Activated T-cell treated with anti-CD3 and anti-CD28 coated beads, Interleukin-2, amount 50 U/mL, for 72 hours (primary cell): ENCODE measurements around the gene P2RY14. TPM values are rescaled to one million over a fixed set of nuclear protein-coding genes. Genes with fewer than 3 reads are reported as not detected.
A peak's percentile ranks its signal among the peaks of the same experiment; 100 is the strongest.

Experiments
- ATAC-seq, 2 donors: fragments of 150-1000 bp; cut with Tn5 transposase; replicated peaks in 1 of 2; 2 replicates each; pipeline ENCODE4 v1.10.0; 2021; ENCODE audit warnings: moderate library complexity in 2 of 2, mild to moderate bottlenecking in 1 of 2
- DNase-seq, 2 donors: peaks; one replicate each; pipeline ENCODE4 v3.0.0; 2021 to 2022; ENCODE audit warnings: mixed read lengths in 1 of 2
- H3K27ac Mint-ChIP-seq: one replicate; pipeline ENCODE4 v1.8.0; 2022; ENCODE audit warnings: mild to moderate bottlenecking, moderate library complexity, mixed read lengths
- H3K27me3 Mint-ChIP-seq: one replicate; pipeline ENCODE4 v1.8.0; 2022; ENCODE audit warnings: low read depth, mixed read lengths
- H3K36me3 Mint-ChIP-seq, 2 donors: one replicate each; pipeline ENCODE4 v1.8.0; 2022; ENCODE audit warnings: mixed read lengths in 2 of 2, mild to moderate bottlenecking in 1 of 2; ENCODE audit not compliant: insufficient read depth in 2 of 2
- H3K4me1 Mint-ChIP-seq: one replicate; pipeline ENCODE4 v1.8.0; 2022; ENCODE audit warnings: low read depth, mixed read lengths
- H3K4me3 Mint-ChIP-seq, 2 donors: one replicate each; pipeline ENCODE4 v1.8.0; 2022; ENCODE audit warnings: mild to moderate bottlenecking in 2 of 2, mixed read lengths in 2 of 2, moderate library complexity in 2 of 2
- H3K9me3 Mint-ChIP-seq, 2 donors: one replicate each; pipeline ENCODE4 v1.8.0; 2022; ENCODE audit warnings: mixed read lengths in 2 of 2
- total RNA-seq, 2 donors: library from RNA; stranded (reverse); gene quantifications; one replicate each; pipeline ENCODE4 v1.2.3, GENCODE V29; 2022

The P2RY14 gene
- total RNA-seq, 2 donors from 2014 or later: 0.34 to 0.51 TPM

DNA sequence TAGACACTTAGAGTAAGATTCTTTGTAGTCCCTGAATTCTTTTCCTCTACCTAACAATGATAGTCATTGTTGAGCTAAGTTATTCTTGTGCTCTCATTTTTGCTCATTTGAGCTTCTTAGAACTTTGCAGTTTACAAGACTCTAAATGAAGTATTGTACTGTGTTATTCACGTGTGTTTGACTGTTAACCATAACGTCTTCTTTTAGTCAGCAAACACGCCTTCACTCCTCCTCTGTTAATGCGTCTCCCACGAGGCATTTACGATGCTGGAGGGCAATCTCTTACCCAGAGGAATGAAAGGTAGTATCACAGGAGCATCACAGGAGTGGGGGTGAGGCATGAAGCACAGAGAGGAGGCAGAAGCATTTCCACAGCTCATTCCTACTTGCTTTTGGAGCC lies 14.8 kb upstream of the P2RY14 start:
- Mint-ChIP-seq H3K9me3 (no peaks in the 10 kb centered on the region), H3K36me3 (peaks cover 0 to 1% of the 10 kb centered on the region in 2 donors), H3K27ac (peak overlapping the region; percentile 26), H3K27me3 (peaks cover 16% of the 10 kb centered on the region), H3K4me1 (no peaks in the 10 kb centered on the region), H3K4me3 (peak overlapping the region in 1 of 2 donors; percentile 30)
- no peak for DNase-seq
- peak; percentile 7 to 88 for ATAC-seq

- Mint-ChIP-seq H3K36me3 (no peaks in the 10 kb centered on the region), H3K4me3 (no peak overlapping the region), H3K27me3 (peaks cover 8% of the 10 kb centered on the region), H3K9me3 (no peaks in the 10 kb centered on the region), H3K27ac (no peak overlapping the region), H3K4me1 (no peaks in the 10 kb centered on the region)
- ATAC-seq (peak in 1 of 2 donors; percentile 39), DNase-seq (no peak)
Measured at GRCh38 chr3:151290673-151291072, 12.3 kb upstream of the P2RY14 start.

DNA sequence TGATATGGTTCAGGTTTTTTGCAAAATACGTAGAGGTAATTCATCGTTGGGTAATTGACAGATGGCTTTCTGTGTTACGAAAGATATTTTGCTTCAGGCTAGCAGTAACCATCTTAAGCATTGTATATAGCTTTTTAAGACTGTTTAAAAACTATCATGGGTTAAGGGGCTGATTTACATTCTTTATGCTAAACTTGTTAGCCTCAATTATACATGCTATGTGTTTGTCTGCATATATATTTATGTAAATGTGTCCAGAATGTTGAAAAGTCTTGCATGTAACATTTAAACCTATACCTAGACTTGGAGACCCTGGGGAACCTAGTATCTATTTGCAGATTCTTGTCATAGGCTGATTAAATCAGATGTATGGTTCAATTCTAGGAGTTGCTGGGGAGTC lies 11.1 kb upstream of the P2RY14 start:
- H3K27ac Mint-ChIP-seq: no peak overlapping the region
- ATAC-seq (no peak), DNase-seq (no peak)
- no peaks in the 10 kb centered on the region for H3K36me3 Mint-ChIP-seq
- H3K4me3 Mint-ChIP-seq: no peak overlapping the region
- H3K9me3 Mint-ChIP-seq: no peaks in the 10 kb centered on the region
- peaks cover 8% of the 10 kb centered on the region for H3K27me3 Mint-ChIP-seq
- H3K4me1 Mint-ChIP-seq: peaks cover 4% of the 10 kb centered on the region

DNA sequence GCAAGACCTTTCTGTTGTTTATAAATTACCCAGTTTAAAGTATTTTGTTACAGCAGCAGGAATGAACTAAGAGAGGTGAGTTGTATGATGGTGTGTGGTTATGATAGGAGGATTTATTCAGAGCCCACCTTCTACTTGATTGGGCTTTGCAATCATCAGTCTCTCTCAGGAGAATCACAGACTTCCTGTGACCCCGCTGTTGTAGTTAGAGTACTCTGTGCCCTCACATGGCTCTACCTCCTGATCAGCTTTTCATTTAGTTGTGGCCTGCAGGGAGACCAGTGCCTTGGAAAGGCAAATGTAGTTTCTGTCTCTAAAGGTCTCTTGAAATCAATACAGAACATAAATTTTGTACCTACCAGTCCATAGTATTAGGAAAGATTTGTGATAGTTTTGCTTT lies 7.6 kb upstream of the P2RY14 start:
- H3K27ac Mint-ChIP-seq: no peak overlapping the region
- ATAC-seq: no peak
- no peaks in the 10 kb centered on the region for H3K9me3 Mint-ChIP-seq
- no peak for DNase-seq
- no peak overlapping the region for H3K4me3 Mint-ChIP-seq
- H3K27me3 Mint-ChIP-seq: no peaks in the 10 kb centered on the region
- H3K4me1 Mint-ChIP-seq: peaks cover 27% of the 10 kb centered on the region
- H3K36me3 Mint-ChIP-seq: no peaks in the 10 kb centered on the region

GRCh38 chr3:151283907-151284461 lies 5.6 kb upstream of the P2RY14 start:
- Mint-ChIP-seq H3K4me3 (peak overlapping the region in 1 of 2 donors; percentile 58), H3K9me3 (no peaks in the 10 kb centered on the region), H3K27ac (peak overlapping the region; percentile 85), H3K4me1 (peaks cover 43% of the 10 kb centered on the region), H3K27me3 (no peaks in the 10 kb centered on the region), H3K36me3 (no peaks in the 10 kb centered on the region)
- ATAC-seq (peak; percentile 67 to 72), DNase-seq (peak in 1 of 2 donors; percentile 24)

- peak; percentile 46 to 50 for ATAC-seq
- H3K4me3 Mint-ChIP-seq: peak overlapping the region in 1 of 2 donors; percentile 7
Measured at GRCh38 chr3:151283387-151283786, 5.0 kb upstream of the P2RY14 start.

GRCh38 chr3:151282921-151283320 lies 4.6 kb upstream of the P2RY14 start:
- peaks cover 54% of the 10 kb centered on the region for H3K4me1 Mint-ChIP-seq
- H3K27ac Mint-ChIP-seq: peak overlapping the region; percentile 48
- DNase-seq: no peak
- ATAC-seq: peak; percentile 23 to 41
- H3K27me3 Mint-ChIP-seq: no peaks in the 10 kb centered on the region
- H3K9me3 Mint-ChIP-seq: no peaks in the 10 kb centered on the region
- H3K4me3 Mint-ChIP-seq: peak overlapping the region in 1 of 2 donors; percentile 7
- H3K36me3 Mint-ChIP-seq: no peaks in the 10 kb centered on the region

More at GRCh38 chr3:151283387-151283786, 5.0 kb upstream of the P2RY14 start:
- Mint-ChIP-seq H3K36me3 (no peaks in the 10 kb centered on the region), H3K9me3 (no peaks in the 10 kb centered on the region), H3K27ac (no peak overlapping the region), H3K27me3 (no peaks in the 10 kb centered on the region), H3K4me1 (peaks cover 49% of the 10 kb centered on the region)
- no peak for DNase-seq

DNA sequence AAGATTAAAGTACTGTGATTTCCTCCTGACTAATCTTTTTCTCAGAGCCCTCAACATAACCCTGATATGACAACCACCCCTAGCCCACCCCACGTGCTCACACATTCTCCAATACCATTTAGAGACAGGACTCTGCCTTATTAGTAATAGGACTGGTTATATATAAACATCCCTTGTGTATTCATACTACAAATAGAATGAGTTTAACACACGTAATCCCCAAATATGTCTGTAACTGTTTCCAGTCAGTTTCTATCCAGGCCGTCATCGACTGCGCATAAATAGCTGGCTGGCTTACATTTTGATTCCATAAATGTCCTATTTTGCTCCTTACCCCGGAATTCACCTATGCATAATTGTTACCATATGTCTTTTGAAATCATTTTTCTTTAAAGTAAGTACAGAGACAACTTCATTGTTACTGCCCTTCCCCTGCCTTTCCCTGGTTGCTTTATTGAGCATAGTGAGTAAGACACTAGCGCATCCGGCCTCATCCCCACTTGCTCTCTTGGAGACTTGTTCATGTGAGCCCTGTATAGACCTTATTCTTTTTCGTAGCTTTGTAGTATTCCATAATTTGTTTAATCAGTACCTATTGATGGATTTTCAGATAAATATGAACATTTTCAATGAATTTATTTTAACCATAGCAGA lies 3.5 kb upstream of the P2RY14 start:
- Mint-ChIP-seq H3K9me3 (no peaks in the 10 kb centered on the region), H3K4me1 (peaks cover 62% of the 10 kb centered on the region), H3K4me3 (no peak overlapping the region), H3K27ac (no peak overlapping the region), H3K27me3 (no peaks in the 10 kb centered on the region), H3K36me3 (no peaks in the 10 kb centered on the region)
- ATAC-seq (no peak), DNase-seq (no peak)

GRCh38 chr3:151276687-151277042 lies 1.7 kb downstream of the P2RY14 start:
- DNase-seq: peak; percentile 39 to 45
- Mint-ChIP-seq H3K9me3 (no peaks in the 10 kb centered on the region), H3K27ac (peak overlapping the region; percentile 43), H3K36me3 (peaks cover 0 to 2% of the 10 kb centered on the region in 2 donors), H3K4me1 (peaks cover 59% of the 10 kb centered on the region), H3K4me3 (peak overlapping the region; percentile 70 to 74), H3K27me3 (no peaks in the 10 kb centered on the region)
- peak; percentile 72 to 78 for ATAC-seq

GRCh38 chr3:151276038-151276686 lies 2.2 kb downstream of the P2RY14 start:
- no peaks in the 10 kb centered on the region for H3K27me3 Mint-ChIP-seq
- peaks cover 59% of the 10 kb centered on the region for H3K4me1 Mint-ChIP-seq
- peak overlapping the region; percentile 43 for H3K27ac Mint-ChIP-seq
- H3K4me3 Mint-ChIP-seq: peak overlapping the region; percentile 70 to 74
- DNase-seq (no peak), ATAC-seq (peak; percentile 17 to 23)
- H3K36me3 Mint-ChIP-seq: peaks cover 0 to 2% of the 10 kb centered on the region in 2 donors
- no peaks in the 10 kb centered on the region for H3K9me3 Mint-ChIP-seq

DNA sequence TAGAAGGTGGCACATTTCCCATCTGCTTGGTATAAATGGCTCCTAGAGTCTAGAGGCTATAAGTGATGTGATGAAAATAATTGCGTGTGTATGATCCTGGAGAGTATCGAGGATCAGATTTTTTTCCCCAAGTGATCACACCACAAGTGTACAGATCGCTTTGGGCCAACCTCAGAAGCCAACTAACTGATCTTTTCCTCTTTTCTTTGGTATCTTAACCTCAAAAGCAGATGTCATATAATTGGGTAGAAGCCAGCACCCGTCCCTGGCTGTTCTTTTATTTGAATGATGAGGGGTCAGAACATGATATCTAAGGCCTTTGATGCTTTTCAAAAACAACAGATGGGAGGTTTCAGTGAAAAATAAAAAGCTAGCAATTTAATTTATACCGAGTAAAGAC lies 3.3 kb downstream of the P2RY14 start:
- DNase-seq: no peak
- H3K4me3 Mint-ChIP-seq: peak overlapping the region in 1 of 2 donors; percentile 32
- no peaks in the 10 kb centered on the region for H3K9me3 Mint-ChIP-seq
- peaks cover 59% of the 10 kb centered on the region for H3K4me1 Mint-ChIP-seq
- peaks cover 0 to 4% of the 10 kb centered on the region in 2 donors for H3K36me3 Mint-ChIP-seq
- H3K27me3 Mint-ChIP-seq: peaks cover under 1% of the 10 kb centered on the region
- peak overlapping the region; percentile 64 for H3K27ac Mint-ChIP-seq
- ATAC-seq: no peak

GRCh38 chr3:151269631-151270030 lies 8.7 kb downstream of the P2RY14 start:
- H3K27ac Mint-ChIP-seq: peak overlapping the region; percentile 21
- H3K4me3 Mint-ChIP-seq: peak overlapping the region in 1 of 2 donors; percentile 1
- ATAC-seq: no peak
- no peak for DNase-seq
- H3K36me3 Mint-ChIP-seq: peaks cover 5 to 6% of the 10 kb centered on the region in 2 donors
- peaks cover 6% of the 10 kb centered on the region for H3K27me3 Mint-ChIP-seq
- peaks cover 26% of the 10 kb centered on the region for H3K4me1 Mint-ChIP-seq
- H3K9me3 Mint-ChIP-seq: peaks cover 2 to 6% of the 10 kb centered on the region in 2 donors
